Posterior vena cava (tissue), 2 donors: ENCODE measurements around the gene EXT2. TPM values are rescaled to one million over a fixed set of nuclear protein-coding genes. Genes with fewer than 3 reads are reported as not detected.

ENCODE experiments used
- DNase-seq: peaks from one replicate; pipeline ENCODE4 v3.0.0-alpha.2; 2020; ENCODE audit warnings: low spot score
- intact Hi-C, 2 donors: fragments of 100-400 bp; cut with DNase I; formaldehyde crosslinking; loops; one replicate each; pipeline versions ENCODE4 v1.14.1 to v1.14.2; 2022 to 2023
- total RNA-seq, 2 donors: library from RNA; stranded (reverse); fragmentation: NEBNext Ultra II Directional; extraction: Animal tissue kit (Norgen Biotek cat#: 25700); gene quantifications; one replicate each; pipeline ENCODE4 v1.2.1, GENCODE V29; 2021
- donor health status: DM: yes; HTN: yes; CAD: no.
- donor health status: DM: yes; HTN: yes; CAD: no.

The EXT2 gene
- total RNA-seq, 2 donors from 2014 or later: 60.1 to 62.8 TPM

- no peak for DNase-seq
- intact Hi-C loops: no loop called here
Observed at GRCh38 chr11:44189986-44190882, 94.8 kb downstream of the EXT2 start.

GRCh38 chr11:44190883-44191230, 95.4 kb downstream of the EXT2 start:
- intact Hi-C loops: no loop called here
- DNase-seq: no peak

- intact Hi-C loops: no loop called here
- DNase-seq: no peak
Observed at GRCh38 chr11:44191322-44192016, 96.0 kb downstream of the EXT2 start.

- intact Hi-C loops: no loop called here
Observed at GRCh38 chr11:44192017-44192385, 96.5 kb downstream of the EXT2 start.

GRCh38 chr11:44192462-44193100, 97.1 kb downstream of the EXT2 start:
- no peak for DNase-seq

More at GRCh38 chr11:44192017-44192385, 96.5 kb downstream of the EXT2 start:
- no peak for DNase-seq

GRCh38 chr11:44193856-44194255, 98.4 kb downstream of the EXT2 start:
- DNase-seq: no peak
- intact Hi-C loops: no loop called here

More at GRCh38 chr11:44192462-44193100, 97.1 kb downstream of the EXT2 start:
- intact Hi-C loops: no loop called here

- intact Hi-C loops: no loop called here
- no peak for DNase-seq
Observed at GRCh38 chr11:44198146-44198724, 102.8 kb downstream of the EXT2 start.

GRCh38 chr11:44199298-44199697, 103.8 kb downstream of the EXT2 start:
- intact Hi-C loops: no loop called here
- DNase-seq: no peak

- intact Hi-C loops: no loop called here
- no peak for DNase-seq
Observed at GRCh38 chr11:44199816-44200215, 104.3 kb downstream of the EXT2 start.

GRCh38 chr11:44203270-44204043, 108.0 kb downstream of the EXT2 start:
- DNase-seq: no peak
- intact Hi-C loops: no loop called here

GRCh38 chr11:44205352-44205751, 109.9 kb downstream of the EXT2 start:
- DNase-seq: no peak
- intact Hi-C loops: no loop called here

GRCh38 chr11:44205836-44206235, 110.4 kb downstream of the EXT2 start:
- DNase-seq: no peak
- intact Hi-C loops: no loop called here

GRCh38 chr11:44207292-44207691, 111.8 kb downstream of the EXT2 start:
- intact Hi-C loops: no loop called here
- DNase-seq: no peak

- intact Hi-C loops: no loop called here
- no peak for DNase-seq
Observed at GRCh38 chr11:44208976-44209603, 113.6 kb downstream of the EXT2 start.

GRCh38 chr11:44212128-44212527, 116.7 kb downstream of the EXT2 start:
- no peak for DNase-seq
- intact Hi-C loops: no loop called here

GRCh38 chr11:44213148-44213547, 117.7 kb downstream of the EXT2 start:
- DNase-seq: no peak
- intact Hi-C loops: no loop called here

GRCh38 chr11:44217432-44217831, 122.0 kb downstream of the EXT2 start:
- DNase-seq: no peak
- intact Hi-C loops: loop anchor here in 1 of 2 donors (5.0 kb wide), 1 partner anchor 1420 kb away; no protein-coding TSS in a partner anchor
